HG03175 (cell line): Measurements from ENCODE around the gene CFAP97D1.

ENCODE experiments used
- ATAC-seq: cut with Tn5 transposase; IDR thresholded peaks from one replicate; pipeline ENCODE4 v1.9.1; 2021; ENCODE audit warnings: mild to moderate bottlenecking, moderate library complexity; ENCODE audit not compliant: unreplicated experiment

The CFAP97D1 gene

GRCh38 chr17:43767713-43768059 is 12.5 kb upstream of the CFAP97D1 start:
- no peak for ATAC-seq

DNA sequence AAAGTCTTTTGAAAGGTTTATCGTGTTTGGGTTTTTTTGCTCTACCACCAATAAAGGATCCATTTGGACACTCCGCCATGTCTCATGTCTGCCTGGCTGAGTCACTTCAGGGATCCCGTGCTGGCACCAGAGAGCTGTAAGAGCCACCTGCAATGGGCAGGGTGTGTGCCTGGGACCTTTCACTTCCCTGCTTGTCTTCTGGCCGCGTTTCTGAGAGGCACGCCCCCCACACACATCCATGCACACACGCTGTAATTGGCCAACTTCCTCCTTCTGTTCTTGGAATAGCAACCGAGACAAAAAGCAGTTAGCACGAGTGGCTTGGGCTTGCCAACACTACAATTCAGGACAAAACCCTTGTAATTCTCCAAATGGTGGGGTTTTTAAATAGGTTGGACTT is 11.9 kb upstream of the CFAP97D1 start:
- ATAC-seq: no peak

- no peak for ATAC-seq
These were observed 11.3 kb upstream of the CFAP97D1 start for GRCh38 chr17:43768943-43769342.

DNA sequence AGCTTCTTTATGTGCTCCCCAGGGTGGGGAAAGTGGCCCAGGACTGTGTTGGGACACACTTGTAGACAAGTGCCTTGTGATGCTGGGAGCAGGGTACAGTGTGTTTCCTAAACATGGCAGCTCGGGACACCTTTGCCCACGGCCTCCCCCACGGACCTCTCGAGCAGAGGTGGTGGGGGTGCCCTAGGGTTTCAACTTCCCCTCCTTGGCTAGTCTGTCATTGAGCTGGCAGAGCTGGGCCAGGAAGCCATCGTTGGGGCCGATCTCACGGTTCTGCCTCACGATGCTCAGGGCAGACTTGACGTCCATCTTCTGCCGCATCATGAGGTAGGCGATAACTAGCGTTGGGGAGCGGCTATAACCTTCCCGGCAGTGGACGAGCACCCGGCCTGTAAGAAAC is 10.8 kb upstream of the CFAP97D1 start:
- ATAC-seq: no peak

GRCh38 chr17:43769859-43770258 is 10.4 kb upstream of the CFAP97D1 start:
- no peak for ATAC-seq

GRCh38 chr17:43770957-43771356 is 9.3 kb upstream of the CFAP97D1 start:
- ATAC-seq: no peak

GRCh38 chr17:43771463-43771862 is 8.8 kb upstream of the CFAP97D1 start:
- no peak for ATAC-seq

GRCh38 chr17:43772877-43773648 is 7.2 kb upstream of the CFAP97D1 start:
- no peak for ATAC-seq

- ATAC-seq: no peak
These were observed 5.7 kb upstream of the CFAP97D1 start for GRCh38 chr17:43774304-43775250.

GRCh38 chr17:43778337-43779144 is 1.7 kb upstream of the CFAP97D1 start, which contains the start of gene DUSP3:
Gene DUSP3 (minus strand): TSS chr17:43778977. CDS start chr17:43778924, 53 bp downstream.
- peak; percentile 83 for ATAC-seq

- ATAC-seq: peak; percentile 9
These were observed 800 bp upstream of the CFAP97D1 start for GRCh38 chr17:43779145-43780125.

DNA sequence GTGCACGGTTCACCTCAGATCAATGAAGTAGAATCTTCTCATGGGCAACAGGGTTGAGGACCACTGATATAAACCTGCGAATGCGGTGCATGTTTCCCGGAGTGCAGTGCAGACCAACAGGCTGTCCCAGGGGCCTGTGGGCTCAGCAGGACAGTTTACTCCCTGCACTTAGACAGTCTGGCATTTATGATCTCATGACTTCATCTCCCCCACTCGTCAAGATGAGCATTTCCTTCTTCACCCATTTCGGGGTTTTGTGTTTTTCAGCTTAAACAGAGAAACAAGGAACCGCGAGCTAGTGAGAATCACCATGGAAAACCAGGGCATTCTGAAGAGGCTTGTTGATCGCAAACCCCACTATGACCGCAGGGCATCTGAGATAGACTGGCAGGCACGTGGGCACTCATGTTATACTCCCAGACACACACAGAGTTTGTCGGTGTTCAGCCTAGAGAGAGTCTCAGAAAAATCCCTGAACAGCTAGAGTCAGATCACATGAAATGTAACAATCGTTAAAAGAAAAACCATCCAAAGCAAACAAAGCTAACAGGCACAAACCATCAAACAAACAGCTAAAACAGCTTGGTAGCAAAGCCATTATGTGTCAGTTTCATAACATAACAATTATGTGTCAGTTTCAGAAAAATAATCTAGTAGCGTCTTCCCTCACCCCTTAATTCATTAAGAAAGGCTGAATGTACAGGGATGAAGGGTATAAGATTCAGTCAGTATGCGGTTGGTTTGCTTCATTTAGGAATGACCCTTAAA is 2.9 kb downstream of the CFAP97D1 start:
- ATAC-seq: no peak

DNA sequence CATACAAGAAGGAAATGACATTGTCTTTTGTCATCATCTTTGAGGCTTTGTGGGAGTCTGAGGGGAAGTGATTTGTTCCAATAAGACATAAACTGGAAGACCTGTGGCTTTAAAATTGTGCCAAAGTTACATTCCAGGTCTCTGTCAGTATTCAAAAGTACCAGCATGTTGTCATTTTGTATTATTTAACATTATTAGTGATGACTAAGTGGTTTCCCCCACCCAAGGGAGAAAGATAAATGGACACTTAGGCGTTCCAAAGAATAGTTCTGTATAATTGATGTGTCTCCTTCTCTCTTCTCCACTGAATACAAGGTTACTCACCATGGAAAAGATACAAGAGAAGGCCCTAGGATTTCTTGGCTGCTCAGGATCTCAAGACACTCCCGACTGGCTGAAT is 3.8 kb downstream of the CFAP97D1 start:
- ATAC-seq: no peak

DNA sequence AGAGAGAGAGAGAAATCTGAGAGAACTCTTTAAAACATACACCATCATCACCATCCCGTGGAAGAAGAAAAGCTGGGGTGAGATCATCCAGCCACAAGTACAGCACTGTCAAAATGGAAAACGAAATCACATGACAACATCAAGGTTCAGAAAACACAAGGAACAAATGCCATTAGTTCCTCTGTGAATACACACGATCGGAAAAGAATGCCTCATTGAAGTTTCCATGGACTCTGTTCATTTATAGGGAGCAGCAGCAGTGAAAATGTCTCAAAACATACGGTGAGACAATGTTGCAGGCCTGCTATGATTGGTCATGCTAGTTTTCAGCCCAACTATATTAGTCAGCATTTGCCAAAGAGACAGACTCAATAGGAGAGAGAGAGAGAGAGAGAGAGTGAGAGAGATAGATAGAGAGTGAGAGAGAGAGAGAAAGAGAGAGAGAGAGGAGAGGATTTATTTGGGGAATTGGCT is 4.4 kb downstream of the CFAP97D1 start:
- ATAC-seq: no peak

- no peak for ATAC-seq
These were observed 7.5 kb downstream of the CFAP97D1 start for GRCh38 chr17:43787728-43788127.

GRCh38 chr17:43788540-43788939 is 8.3 kb downstream of the CFAP97D1 start:
- ATAC-seq: no peak

GRCh38 chr17:43789482-43789881 is 9.2 kb downstream of the CFAP97D1 start:
- no peak for ATAC-seq

DNA sequence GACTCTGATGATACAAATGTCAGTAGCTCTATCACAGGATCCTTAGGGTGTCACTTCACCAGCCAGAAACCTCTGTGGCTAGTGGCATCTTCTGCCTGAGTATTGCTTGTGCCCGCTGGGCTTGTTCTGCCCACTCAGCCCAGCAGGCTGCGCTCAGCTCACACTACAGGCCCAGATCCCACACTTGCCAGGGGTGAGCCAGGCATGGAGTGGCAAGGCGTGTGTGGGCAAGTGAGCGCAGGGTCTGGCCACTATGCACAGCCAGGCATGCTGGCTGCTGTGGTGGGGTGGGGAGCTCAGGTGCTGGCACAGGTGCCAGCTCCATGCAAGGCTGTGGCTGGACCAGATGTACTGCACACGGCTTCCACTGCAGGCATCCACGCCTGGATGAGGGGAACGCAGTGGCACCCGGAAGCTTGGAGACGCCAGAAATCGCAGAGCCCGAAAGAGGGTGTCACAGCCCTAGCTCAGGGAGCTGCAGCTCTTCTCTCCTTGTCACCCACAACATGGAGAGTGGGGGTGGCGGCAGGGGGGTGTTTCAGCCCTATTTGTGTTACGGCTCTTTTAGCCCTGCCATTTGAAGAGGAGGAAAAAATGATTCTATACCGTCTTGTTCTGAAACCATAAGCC is 10.2 kb downstream of the CFAP97D1 start:
- ATAC-seq: no peak

DNA sequence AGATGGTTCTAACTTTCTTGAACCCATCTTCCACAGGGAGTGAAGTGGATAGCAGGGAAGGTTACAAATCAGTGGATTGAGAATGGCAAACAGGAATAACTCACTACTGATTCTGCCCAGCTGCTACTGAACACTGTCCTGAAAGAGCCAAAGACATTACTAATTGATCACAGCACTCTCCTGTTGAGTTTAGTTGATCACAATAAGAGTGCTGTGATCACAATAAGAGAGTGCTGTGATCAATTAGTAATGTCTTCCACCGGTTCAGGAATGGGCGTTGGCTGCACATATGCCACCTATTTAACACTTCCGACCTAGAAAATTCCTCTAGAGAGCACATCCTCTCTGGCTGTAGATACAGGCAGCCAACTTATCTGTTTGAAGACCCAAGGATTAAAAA is 11.4 kb downstream of the CFAP97D1 start:
- no peak for ATAC-seq
